RWPE1 (cell line): Measurements from ENCODE around the gene ASB6.
"Not testable (repeated sequence)": the region's sequence is repeated elsewhere in the genome, so short reads cannot be mapped to it uniquely, and the experiment has no call there.

Source experiments
- CTCF ChIA-PET: fragments of 350-600 bp; sonication (Branson Sonifier 250); formaldehyde crosslinking; extraction: SDS; loops from one replicate; lab custom pipeline; 2021; lab: Yijun Ruan, JAX
- POLR2A ChIA-PET: fragments of 400-600 bp; formaldehyde crosslinking; extraction: SDS; loops from one replicate; lab custom pipeline; 2020; ENCODE audit warnings: antibody characterized with exemption; ENCODE audit not compliant: low non-redundant PET; lab: Yijun Ruan, JAX
- DNase-seq: peaks from one replicate; pipeline ENCODE4 v3.0.0; 2012; ENCODE audit warnings: low spot score
- H3K27ac ChIP-seq: fragments of 450-650 bp; 2 replicates; pipeline ENCODE4 v1.5.1; 2017
- TF ChIP-seq, protein P1 (sequence below): fragments of 450-650 bp; conservative IDR thresholded peaks from 2 replicates; pipeline ENCODE4 v1.5.1; 2017; ENCODE audit warnings: low read depth, mild to moderate bottlenecking

Gene ASB6

DNA sequence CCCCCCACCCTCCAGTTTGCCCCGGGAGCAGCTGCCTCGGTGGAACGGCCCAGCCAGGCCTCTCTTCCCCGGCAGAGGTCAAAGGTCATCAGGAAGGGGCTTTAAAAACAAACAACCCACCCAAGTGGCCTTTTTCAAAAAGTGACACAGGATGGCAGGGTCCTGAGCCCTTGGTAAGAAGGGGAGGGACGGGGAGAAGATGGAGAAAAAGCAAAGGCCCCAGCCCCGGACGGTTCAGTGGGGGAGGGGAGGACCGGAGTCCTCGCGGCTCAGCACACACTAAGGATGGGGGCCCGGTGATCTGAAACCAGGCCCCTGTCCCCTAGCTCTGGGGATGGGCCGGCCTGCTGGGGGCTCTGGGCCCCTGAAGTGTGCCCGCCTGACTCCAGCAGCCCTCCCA, 24.6 kb upstream of the ASB6 start:
- TF ChIP-seq, protein P1, sequence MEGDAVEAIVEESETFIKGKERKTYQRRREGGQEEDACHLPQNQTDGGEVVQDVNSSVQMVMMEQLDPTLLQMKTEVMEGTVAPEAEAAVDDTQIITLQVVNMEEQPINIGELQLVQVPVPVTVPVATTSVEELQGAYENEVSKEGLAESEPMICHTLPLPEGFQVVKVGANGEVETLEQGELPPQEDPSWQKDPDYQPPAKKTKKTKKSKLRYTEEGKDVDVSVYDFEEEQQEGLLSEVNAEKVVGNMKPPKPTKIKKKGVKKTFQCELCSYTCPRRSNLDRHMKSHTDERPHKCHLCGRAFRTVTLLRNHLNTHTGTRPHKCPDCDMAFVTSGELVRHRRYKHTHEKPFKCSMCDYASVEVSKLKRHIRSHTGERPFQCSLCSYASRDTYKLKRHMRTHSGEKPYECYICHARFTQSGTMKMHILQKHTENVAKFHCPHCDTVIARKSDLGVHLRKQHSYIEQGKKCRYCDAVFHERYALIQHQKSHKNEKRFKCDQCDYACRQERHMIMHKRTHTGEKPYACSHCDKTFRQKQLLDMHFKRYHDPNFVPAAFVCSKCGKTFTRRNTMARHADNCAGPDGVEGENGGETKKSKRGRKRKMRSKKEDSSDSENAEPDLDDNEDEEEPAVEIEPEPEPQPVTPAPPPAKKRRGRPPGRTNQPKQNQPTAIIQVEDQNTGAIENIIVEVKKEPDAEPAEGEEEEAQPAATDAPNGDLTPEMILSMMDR = no peak
- H3K27ac ChIP-seq = no peak overlapping the region
- CTCF ChIA-PET = interaction anchor here (0.6 kb wide), 1 partner anchor 162 kb away, joined by 3 read pairs; no protein-coding TSS in a partner anchor
- POLR2A ChIA-PET = no interaction called here
- DNase-seq = no peak

DNA sequence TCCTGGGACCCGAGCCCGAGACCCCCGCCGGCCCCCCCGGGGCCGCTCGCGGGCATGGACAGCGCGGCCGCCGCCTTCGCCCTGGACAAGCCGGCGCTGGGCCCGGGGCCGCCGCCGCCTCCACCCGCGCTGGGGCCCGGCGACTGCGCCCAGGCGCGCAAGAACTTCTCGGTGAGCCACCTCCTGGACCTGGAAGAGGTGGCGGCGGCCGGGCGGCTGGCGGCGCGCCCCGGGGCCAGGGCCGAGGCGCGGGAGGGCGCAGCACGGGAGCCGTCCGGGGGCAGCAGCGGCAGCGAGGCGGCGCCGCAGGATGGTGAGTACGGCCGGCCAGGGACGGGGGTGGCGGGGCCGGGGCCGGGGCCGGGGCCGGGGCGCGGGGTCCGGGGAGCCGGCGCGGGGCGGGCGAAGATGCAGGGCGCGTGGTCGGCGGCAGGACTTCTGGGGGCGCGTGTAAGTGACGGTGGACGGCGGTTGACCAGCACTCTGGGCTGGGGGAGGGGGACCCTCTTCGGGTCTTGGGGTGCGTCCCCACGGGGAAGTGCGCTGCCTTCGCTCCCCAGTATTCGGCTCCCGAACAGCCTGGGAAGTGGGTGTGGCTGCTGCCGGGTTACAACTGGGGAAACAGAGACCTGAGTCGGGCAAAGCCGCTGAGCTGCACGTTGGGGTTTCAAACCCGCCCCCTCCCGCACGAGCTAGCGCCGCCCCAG, 24.0 kb upstream of the ASB6 start:
- POLR2A ChIA-PET = interaction anchor here (0.6 kb wide), 1 partner anchor 25 kb away, joined by 4 read pairs; no protein-coding TSS in a partner anchor
- DNase-seq = no peak
- TF ChIP-seq, protein P1 = no peak
- CTCF ChIA-PET = no interaction called here
- no peak overlapping the region for H3K27ac ChIP-seq

DNA sequence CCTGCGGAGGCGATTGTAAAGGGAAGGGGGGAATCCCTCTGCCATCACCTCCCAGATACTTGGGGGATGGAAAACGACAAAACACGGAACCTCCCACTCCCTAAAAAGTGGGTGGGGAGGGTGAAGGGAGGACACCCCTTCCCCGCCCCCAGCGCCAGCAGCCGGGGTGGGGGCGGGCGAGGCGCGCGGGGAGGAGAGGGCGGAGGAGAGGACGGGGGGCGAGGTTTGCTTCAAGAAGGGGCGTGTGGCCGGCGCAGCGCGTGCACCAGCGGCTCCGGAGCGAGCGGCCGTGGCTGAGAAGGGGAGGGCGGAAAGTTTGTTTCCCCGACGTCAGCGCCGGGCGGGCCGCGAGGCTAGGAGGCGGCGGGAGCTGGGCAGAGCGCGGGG, 23.4 kb upstream of the ASB6 start, which contains the start of gene PRRX2:
Gene PRRX2 (plus strand): TSS at position 259 of the 387 bp plus-strand sequence. CDS start 221 bp downstream, outside the sequence.
- H3K27ac ChIP-seq = no peak within 1 kb of the TSS
- POLR2A ChIA-PET = interaction anchor here (0.6 kb wide), 1 partner anchor 25 kb away, joined by 4 read pairs; no protein-coding TSS in a partner anchor
- TF ChIP-seq, protein P1 = no peak
- no peak for DNase-seq
- CTCF ChIA-PET = no interaction called here

DNA sequence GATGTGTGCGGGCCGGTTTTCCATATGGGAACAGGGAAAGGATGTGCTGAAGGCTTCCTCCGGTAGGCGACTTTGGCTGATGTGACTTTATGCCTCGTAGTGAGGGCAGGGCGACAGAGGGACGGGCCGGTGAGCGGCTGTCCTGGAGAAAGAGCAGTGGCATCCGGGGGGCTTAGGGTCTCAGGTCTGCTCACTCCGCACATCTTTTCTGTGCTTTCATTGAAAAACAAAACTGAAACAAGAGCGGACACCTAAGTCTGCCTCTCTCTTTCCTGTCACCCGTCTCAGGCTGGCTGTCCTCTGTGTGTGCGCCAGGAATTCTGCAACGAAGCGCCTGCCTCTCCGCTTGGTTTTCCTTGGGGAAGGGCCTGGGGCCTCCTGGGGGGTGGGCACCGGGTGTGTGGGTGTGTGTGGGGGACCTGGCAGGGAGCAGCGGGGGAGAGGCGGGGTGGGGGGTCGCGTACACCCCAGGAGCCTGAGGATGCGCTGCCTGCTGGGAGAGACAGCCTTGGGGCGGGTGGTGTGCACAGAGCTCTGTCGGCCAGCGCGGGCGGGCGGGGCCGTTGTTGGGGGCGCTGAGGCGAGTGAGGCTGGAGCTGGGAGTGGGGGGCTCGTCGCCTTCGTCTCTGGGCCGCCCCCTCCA, 22.9 kb upstream of the ASB6 start:
- TF ChIP-seq, protein P1 = no peak
- H3K27ac ChIP-seq = no peak overlapping the region
- ChIA-PET CTCF (no interaction called here), POLR2A (interaction anchor here (0.6 kb wide), 1 partner anchor 26 kb away, joined by 4 read pairs; no protein-coding TSS in a partner anchor)
- no peak for DNase-seq

DNA sequence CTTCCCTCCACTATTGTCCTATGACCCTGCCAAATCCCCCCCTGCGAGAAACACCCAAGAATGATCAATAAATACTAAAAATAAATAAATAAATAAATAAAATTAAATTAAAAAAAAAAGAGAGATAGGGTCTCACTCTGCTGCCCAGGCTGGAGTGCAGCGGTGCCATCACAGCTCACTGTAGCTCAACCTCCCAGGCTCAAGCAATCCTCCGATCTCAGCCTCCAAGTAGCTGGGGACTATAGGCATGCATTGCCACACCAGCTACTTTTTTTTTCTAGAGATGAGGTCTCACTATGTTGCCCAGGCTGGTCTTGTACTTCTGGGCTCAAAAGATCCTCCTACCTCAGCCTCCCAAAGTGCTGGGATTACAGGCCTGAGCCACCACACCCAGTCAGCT, 20.3 kb upstream of the ASB6 start:
- not testable (repeated sequence) for H3K27ac ChIP-seq, DNase-seq
- ChIA-PET CTCF (interaction anchor here (0.6 to 0.7 kb wide), 3 partner anchors 64 to 489 kb away, joined by 3 to 4 read pairs (median 3); no protein-coding TSS in a partner anchor), POLR2A (interaction anchor here (0.6 kb wide), 2 partner anchors 40 to 75 kb away, joined by 3 to 7 read pairs; no protein-coding TSS in a partner anchor)

DNA sequence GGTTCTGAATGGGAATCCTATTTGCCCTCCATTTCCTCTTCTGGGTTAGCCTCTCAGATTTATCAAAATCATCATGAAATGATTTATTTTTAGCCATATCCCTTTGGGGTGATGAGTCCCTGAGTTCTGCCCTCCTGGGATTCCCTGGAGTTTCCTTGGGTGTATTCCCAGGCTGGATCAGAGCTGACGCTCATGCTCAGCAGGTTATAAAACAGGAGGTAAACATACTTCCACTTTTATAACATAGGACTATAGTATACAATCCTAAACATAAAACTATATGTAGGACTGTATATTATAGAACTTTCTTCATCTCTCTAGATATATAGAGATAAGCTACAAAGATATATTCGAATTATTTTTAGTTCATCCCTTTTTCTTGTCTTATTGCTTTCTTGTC, 19.1 kb upstream of the ASB6 start:
- POLR2A ChIA-PET = interaction anchor here (0.7 kb wide), 1 partner anchor 65 kb away, joined by 3 read pairs; no protein-coding TSS in a partner anchor
- TF ChIP-seq, protein P1 = no peak
- H3K27ac ChIP-seq = no peak overlapping the region
- CTCF ChIA-PET = interaction anchor here (0.6 kb wide), 3 partner anchors 19 to 493 kb away, joined by 3 to 4 read pairs (median 3); no protein-coding TSS in a partner anchor
- DNase-seq = no peak
